ENCODE results near the gene CPNE2.

GRCh38 chr16:57064995-57065394 lies 27.4 kb upstream of the CPNE2 start:
- TF ChIP-seq, protein P1, sequence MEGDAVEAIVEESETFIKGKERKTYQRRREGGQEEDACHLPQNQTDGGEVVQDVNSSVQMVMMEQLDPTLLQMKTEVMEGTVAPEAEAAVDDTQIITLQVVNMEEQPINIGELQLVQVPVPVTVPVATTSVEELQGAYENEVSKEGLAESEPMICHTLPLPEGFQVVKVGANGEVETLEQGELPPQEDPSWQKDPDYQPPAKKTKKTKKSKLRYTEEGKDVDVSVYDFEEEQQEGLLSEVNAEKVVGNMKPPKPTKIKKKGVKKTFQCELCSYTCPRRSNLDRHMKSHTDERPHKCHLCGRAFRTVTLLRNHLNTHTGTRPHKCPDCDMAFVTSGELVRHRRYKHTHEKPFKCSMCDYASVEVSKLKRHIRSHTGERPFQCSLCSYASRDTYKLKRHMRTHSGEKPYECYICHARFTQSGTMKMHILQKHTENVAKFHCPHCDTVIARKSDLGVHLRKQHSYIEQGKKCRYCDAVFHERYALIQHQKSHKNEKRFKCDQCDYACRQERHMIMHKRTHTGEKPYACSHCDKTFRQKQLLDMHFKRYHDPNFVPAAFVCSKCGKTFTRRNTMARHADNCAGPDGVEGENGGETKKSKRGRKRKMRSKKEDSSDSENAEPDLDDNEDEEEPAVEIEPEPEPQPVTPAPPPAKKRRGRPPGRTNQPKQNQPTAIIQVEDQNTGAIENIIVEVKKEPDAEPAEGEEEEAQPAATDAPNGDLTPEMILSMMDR (IDR thresholded peaks at IDR 0.05): no peak
- TF ChIP-seq POLR2A (IDR thresholded peaks at IDR 0.05): no peak
